ENCODE measurements around the gene SMPD2.

- TF ChIP-seq CTCF (IDR thresholded peaks at IDR 0.05; ENCODE audit: insufficient read depth, low read depth, low read length) (no peak), EZH2 (IDR thresholded peaks at IDR 0.05; ENCODE audit: insufficient read depth, low read length) (no peak)
Observed at GRCh38 chr6:109451376-109451775, 10.9 kb downstream of the SMPD2 start.
